ENCODE measurements around the gene PRKAA1. TPM values are rescaled to one million over a fixed set of nuclear protein-coding genes. Genes with fewer than 3 reads are reported as not detected.
A peak's percentile ranks its signal among the peaks of the same experiment; 100 is the strongest.
"Not testable (repeated sequence)": the region's sequence is repeated elsewhere in the genome, so short reads cannot be mapped to it uniquely, and the experiment has no call there.

The PRKAA1 gene
- total RNA-seq, 2 donors from 2014 or later: 77.4 to 118 TPM

- H3K36me3 ChIP-seq: no peaks in the 10 kb centered on the region
- no peaks in the 10 kb centered on the region for H3K27me3 ChIP-seq
- H3K27ac ChIP-seq: no peak overlapping the region
- DNase-seq: no peak
- intact Hi-C loops (cut with DNase I): no loop called here
- no peak overlapping the region for H3K4me3 ChIP-seq
- H3K9ac ChIP-seq (ENCODE audit: low read depth in 2 of 2, low read length in 2 of 2): no peak overlapping the region
- no peak for TF ChIP-seq CTCF (IDR thresholded peaks at IDR 0.05)
- no peaks in the 10 kb centered on the region for H3K9me3 ChIP-seq
- peaks cover 19% of the 10 kb centered on the region for H3K4me1 ChIP-seq
These were observed 10.2 kb downstream of the PRKAA1 start for GRCh38 chr5:40787986-40788385.

GRCh38 chr5:40786664-40787063 lies 11.5 kb downstream of the PRKAA1 start:
- DNase-seq; H3K4me3 ChIP-seq; intact Hi-C loops (cut with DNase I); H3K27ac ChIP-seq; H3K36me3 ChIP-seq; H3K9ac ChIP-seq (ENCODE audit: low read depth in 2 of 2, low read length in 2 of 2); H3K27me3 ChIP-seq; H3K9me3 ChIP-seq: not testable (repeated sequence)
- peaks cover 19% of the 10 kb centered on the region for H3K4me1 ChIP-seq

- Histone ChIP-seq H3K27me3 (no peaks in the 10 kb centered on the region), H3K4me3 (no peak overlapping the region), H3K4me1 (peaks cover 19% of the 10 kb centered on the region), H3K9me3 (no peaks in the 10 kb centered on the region), H3K36me3 (no peaks in the 10 kb centered on the region), H3K9ac (ENCODE audit: low read depth in 2 of 2, low read length in 2 of 2) (no peak overlapping the region), H3K27ac (peak overlapping the region; percentile 61)
- no peak for TF ChIP-seq CTCF (IDR thresholded peaks at IDR 0.05)
- no peak for DNase-seq
- intact Hi-C loops (cut with DNase I): no loop called here
These were observed 13.3 kb downstream of the PRKAA1 start for GRCh38 chr5:40784916-40785315.

GRCh38 chr5:40784027-40784653 lies 14.0 kb downstream of the PRKAA1 start:
- no peak overlapping the region for H3K4me3 ChIP-seq
- intact Hi-C loops (cut with DNase I): no loop called here
- no peaks in the 10 kb centered on the region for H3K9me3 ChIP-seq
- no peak for TF ChIP-seq CTCF (IDR thresholded peaks at IDR 0.05)
- H3K27ac ChIP-seq: peak overlapping the region; percentile 61
- DNase-seq: peak; percentile 42
- peaks cover 14% of the 10 kb centered on the region for H3K4me1 ChIP-seq
- no peaks in the 10 kb centered on the region for H3K36me3 ChIP-seq
- no peaks in the 10 kb centered on the region for H3K27me3 ChIP-seq
- no peak overlapping the region for H3K9ac ChIP-seq (ENCODE audit: low read depth in 2 of 2, low read length in 2 of 2)

- TF ChIP-seq CTCF (IDR thresholded peaks at IDR 0.05): no peak
- no peaks in the 10 kb centered on the region for H3K36me3 ChIP-seq
- H3K4me1 ChIP-seq: peaks cover 17% of the 10 kb centered on the region
- H3K4me3 ChIP-seq: no peak overlapping the region
- intact Hi-C loops (cut with DNase I): no loop called here
- no peak overlapping the region for H3K9ac ChIP-seq (ENCODE audit: low read depth in 2 of 2, low read length in 2 of 2)
- no peaks in the 10 kb centered on the region for H3K9me3 ChIP-seq
- DNase-seq: no peak
- H3K27ac ChIP-seq: peak overlapping the region; percentile 15
- H3K27me3 ChIP-seq: no peaks in the 10 kb centered on the region
These were observed 16.2 kb downstream of the PRKAA1 start for GRCh38 chr5:40781843-40782409.

- no peak for TF ChIP-seq CTCF (IDR thresholded peaks at IDR 0.05)
- H3K27ac ChIP-seq: no peak overlapping the region
- H3K27me3 ChIP-seq: no peaks in the 10 kb centered on the region
- DNase-seq: no peak
- H3K4me1 ChIP-seq: peaks cover 20% of the 10 kb centered on the region
- no peaks in the 10 kb centered on the region for H3K9me3 ChIP-seq
- no peak overlapping the region for H3K9ac ChIP-seq (ENCODE audit: low read depth in 2 of 2, low read length in 2 of 2)
- no peaks in the 10 kb centered on the region for H3K36me3 ChIP-seq
- H3K4me3 ChIP-seq: no peak overlapping the region
- intact Hi-C loops (cut with DNase I): no loop called here
These were observed 17.3 kb downstream of the PRKAA1 start for GRCh38 chr5:40780858-40781257.
